ENCODE data around the gene LPP.

Gene LPP

DNA sequence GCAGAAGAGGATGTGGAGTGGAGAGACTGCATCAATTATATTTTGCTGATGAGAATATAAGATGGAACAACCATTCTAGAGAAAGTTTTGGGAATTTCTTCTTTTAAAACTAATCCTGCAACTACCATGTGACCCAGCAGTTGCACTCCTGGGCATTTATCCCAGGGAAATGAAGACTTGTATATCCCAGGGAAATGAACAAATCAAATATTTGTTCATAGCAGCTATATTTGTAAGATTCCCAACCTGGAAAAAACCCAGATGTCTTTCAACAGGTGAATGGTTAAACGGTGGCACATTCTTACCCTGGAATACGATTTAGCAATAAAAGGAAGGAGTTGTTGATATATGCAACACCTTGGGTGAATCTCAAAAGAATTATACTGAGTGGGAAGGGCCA, 632.5 kb downstream of the LPP start:
- TF ChIP-seq, protein P1, sequence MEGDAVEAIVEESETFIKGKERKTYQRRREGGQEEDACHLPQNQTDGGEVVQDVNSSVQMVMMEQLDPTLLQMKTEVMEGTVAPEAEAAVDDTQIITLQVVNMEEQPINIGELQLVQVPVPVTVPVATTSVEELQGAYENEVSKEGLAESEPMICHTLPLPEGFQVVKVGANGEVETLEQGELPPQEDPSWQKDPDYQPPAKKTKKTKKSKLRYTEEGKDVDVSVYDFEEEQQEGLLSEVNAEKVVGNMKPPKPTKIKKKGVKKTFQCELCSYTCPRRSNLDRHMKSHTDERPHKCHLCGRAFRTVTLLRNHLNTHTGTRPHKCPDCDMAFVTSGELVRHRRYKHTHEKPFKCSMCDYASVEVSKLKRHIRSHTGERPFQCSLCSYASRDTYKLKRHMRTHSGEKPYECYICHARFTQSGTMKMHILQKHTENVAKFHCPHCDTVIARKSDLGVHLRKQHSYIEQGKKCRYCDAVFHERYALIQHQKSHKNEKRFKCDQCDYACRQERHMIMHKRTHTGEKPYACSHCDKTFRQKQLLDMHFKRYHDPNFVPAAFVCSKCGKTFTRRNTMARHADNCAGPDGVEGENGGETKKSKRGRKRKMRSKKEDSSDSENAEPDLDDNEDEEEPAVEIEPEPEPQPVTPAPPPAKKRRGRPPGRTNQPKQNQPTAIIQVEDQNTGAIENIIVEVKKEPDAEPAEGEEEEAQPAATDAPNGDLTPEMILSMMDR (IDR thresholded peaks at IDR 0.05) = no peak
- no peak for TF ChIP-seq ZFX (IDR thresholded peaks at IDR 0.05; ENCODE audit: borderline replicate concordance)
- H3K27ac ChIP-seq = no peak overlapping the region

DNA sequence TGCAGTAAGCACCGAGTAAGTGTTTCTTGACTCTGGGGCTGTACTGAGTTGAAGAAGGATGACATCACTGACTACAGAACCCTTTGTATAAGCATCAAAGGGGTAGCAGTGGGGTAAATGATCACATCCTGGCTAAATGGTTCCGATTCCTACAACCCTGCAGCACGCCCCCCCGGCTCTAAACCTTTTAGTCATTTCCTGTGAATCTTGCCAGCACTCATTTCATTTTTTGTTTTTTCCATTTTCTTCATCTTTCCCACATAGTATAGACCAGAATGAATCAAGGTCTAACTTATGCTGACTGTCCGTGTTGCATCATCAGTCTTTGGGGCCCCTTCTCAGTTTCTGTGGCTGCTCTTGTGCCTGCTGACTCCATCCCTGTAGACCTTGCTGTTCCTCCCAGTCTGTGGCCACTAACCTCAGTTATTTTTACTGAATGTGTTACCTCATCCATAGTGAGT, 634.7 kb downstream of the LPP start:
- TF ChIP-seq, protein P1 (IDR thresholded peaks at IDR 0.05) = no peak
- no peak for TF ChIP-seq ZFX (IDR thresholded peaks at IDR 0.05; ENCODE audit: borderline replicate concordance)
- H3K27ac ChIP-seq = no peak overlapping the region

DNA sequence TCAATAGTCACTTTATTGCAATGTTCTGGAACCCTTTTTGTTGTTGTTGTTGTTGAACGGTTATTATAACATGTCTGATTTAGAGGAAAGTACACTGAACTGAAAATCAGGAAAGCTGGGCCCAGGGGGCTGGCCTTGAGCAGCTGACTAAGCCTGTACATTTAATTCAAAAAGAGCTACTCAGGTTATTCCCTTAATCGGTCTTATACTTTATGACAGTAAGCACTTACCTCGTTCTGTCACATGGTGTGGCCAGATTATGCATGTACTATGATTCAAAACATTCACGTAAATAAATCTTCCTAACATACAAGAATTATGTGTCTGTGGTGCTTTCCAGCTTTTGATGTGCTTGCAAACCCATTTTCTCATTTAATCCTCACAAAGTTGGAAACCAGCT, 635.3 kb downstream of the LPP start:
- no peak for TF ChIP-seq ZFX (IDR thresholded peaks at IDR 0.05; ENCODE audit: borderline replicate concordance)
- TF ChIP-seq, protein P1 (IDR thresholded peaks at IDR 0.05) = no peak
- H3K27ac ChIP-seq = no peak overlapping the region

DNA sequence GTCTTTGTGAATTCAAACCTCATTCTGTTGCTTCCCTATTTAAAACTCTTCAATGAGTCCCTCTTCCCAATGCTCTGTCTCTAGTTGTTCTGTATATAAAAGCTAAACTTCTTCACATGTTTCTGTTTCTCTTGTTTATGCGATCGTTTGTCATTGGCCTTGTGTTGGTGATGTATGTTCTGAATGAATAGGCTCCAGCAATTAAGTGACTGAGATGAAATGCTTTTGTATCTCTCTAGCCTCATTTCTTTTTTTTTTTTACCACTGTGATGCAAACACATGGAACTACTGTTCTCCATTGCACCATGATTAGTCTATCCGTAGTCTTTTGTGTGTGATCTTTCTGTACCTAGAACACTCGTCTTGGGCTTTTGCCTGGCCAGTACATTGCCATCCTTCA, 637.4 kb downstream of the LPP start:
- TF ChIP-seq ZFX (IDR thresholded peaks at IDR 0.05; ENCODE audit: borderline replicate concordance) = no peak
- TF ChIP-seq, protein P1 (IDR thresholded peaks at IDR 0.05) = no peak
- no peak overlapping the region for H3K27ac ChIP-seq

DNA sequence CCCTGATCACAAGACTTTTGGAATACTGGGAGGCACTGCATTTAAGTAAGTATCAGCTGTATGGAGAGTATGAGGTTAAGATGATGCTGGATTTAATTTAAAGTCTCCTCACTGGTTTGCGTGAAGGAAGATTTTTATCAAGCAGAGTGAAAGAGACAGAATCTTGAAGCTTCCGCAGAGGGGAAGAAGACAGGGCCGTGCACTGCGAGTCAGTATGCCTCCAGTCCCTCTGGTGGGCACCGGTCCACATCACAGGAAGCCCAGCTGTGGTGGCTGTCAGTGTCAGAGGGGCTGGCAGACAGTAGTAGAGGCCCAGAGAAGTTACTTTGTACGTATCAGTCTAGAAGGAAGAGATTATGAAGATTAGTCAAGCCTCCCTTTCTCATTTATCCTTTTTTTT, 638.8 kb downstream of the LPP start:
- TF ChIP-seq, protein P1 (IDR thresholded peaks at IDR 0.05) = no peak
- no peak for TF ChIP-seq ZFX (IDR thresholded peaks at IDR 0.05; ENCODE audit: borderline replicate concordance)
- H3K27ac ChIP-seq = no peak overlapping the region

DNA sequence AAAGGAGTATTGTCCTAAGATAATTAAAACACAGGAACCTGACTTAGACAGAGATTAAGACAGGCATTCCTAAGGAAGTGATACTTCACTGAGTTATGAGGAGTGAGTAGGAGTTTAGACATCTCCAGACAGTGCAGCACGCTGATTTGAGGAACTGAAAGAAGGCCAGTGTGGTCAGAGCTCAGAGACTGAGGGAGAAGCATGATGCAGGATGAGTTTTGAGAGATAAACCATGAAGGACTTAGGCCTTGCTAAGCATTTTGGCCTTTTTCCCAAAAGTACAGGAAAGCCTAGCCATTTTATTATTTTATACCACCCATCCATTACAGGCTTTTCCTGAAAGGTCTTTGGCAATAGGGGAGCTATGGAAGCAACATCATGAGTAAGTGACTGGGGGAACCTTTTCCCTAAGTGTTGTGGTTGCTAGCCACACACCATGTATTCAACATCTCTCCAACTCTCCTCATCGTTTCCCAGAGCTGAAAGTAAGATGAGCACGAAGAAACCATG, 642.2 kb downstream of the LPP start:
- H3K27ac ChIP-seq = no peak overlapping the region
- TF ChIP-seq, protein P1 (IDR thresholded peaks at IDR 0.05) = no peak
- no peak for TF ChIP-seq ZFX (IDR thresholded peaks at IDR 0.05; ENCODE audit: borderline replicate concordance)

DNA sequence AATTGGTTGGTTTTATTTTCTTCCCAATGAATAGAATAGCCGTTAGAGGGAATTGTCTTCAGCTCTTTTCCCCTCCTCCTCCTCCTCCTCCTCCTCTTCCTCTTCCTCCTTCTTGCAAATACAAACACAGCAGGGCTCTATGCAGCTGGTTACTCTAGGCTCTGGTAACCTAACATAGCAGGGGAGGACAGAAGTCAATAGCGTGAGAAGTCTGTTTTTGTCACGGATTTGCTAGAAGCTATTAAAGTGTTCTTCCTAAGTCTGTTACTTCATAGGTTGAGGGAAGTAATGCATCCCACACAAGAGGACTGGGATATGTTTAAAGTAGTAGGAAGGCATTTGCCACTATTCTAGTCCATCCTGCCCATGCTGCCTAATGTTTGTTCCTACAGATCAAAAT, 643.1 kb downstream of the LPP start:
- no peak overlapping the region for H3K27ac ChIP-seq
- TF ChIP-seq, protein P1 (IDR thresholded peaks at IDR 0.05) = no peak
- no peak for TF ChIP-seq ZFX (IDR thresholded peaks at IDR 0.05; ENCODE audit: borderline replicate concordance)

Data from 22Rv1 (cell line).